ENCODE results near the gene MED27.

MED27 gene

GRCh38 chr9:131824953-131825495 lies 254.6 kb downstream of the MED27 start:
- DNase-seq = no peak
- peaks cover 37% of the 10 kb centered on the region for H3K4me1 Mint-ChIP-seq
- no peaks in the 10 kb centered on the region for H3K36me3 Mint-ChIP-seq (ENCODE audit: low read depth)
- peaks cover 8% of the 10 kb centered on the region for H3K27me3 Mint-ChIP-seq (ENCODE audit: low read depth, poor library complexity)
- H3K27ac Mint-ChIP-seq = no peak overlapping the region
- no peaks in the 10 kb centered on the region for H3K9me3 Mint-ChIP-seq
- TF ChIP-seq CTCF (IDR thresholded peaks at IDR 0.05) = no peak
- no peak overlapping the region for H3K4me3 Mint-ChIP-seq

GRCh38 chr9:131824155-131824594 lies 255.5 kb downstream of the MED27 start:
- TF ChIP-seq CTCF (IDR thresholded peaks at IDR 0.05) = no peak
- no peak for DNase-seq
- no peaks in the 10 kb centered on the region for H3K9me3 Mint-ChIP-seq
- no peaks in the 10 kb centered on the region for H3K36me3 Mint-ChIP-seq (ENCODE audit: low read depth)
- peaks cover 37% of the 10 kb centered on the region for H3K4me1 Mint-ChIP-seq
- H3K27me3 Mint-ChIP-seq (ENCODE audit: low read depth, poor library complexity) = peaks cover 9% of the 10 kb centered on the region
- no peak overlapping the region for H3K27ac Mint-ChIP-seq
- H3K4me3 Mint-ChIP-seq = no peak overlapping the region

GRCh38 chr9:131823701-131824146 lies 255.9 kb downstream of the MED27 start:
- Mint-ChIP-seq H3K27ac (no peak overlapping the region), H3K4me1 (peaks cover 34% of the 10 kb centered on the region), H3K27me3 (ENCODE audit: low read depth, poor library complexity) (peaks cover 9% of the 10 kb centered on the region), H3K36me3 (ENCODE audit: low read depth) (no peaks in the 10 kb centered on the region), H3K9me3 (no peaks in the 10 kb centered on the region), H3K4me3 (no peak overlapping the region)
- DNase-seq = no peak
- no peak for TF ChIP-seq CTCF (IDR thresholded peaks at IDR 0.05)

- TF ChIP-seq CTCF (IDR thresholded peaks at IDR 0.05) = no peak
- H3K27me3 Mint-ChIP-seq (ENCODE audit: low read depth, poor library complexity) = peaks cover 15% of the 10 kb centered on the region
- no peak overlapping the region for H3K27ac Mint-ChIP-seq
- peaks cover 32% of the 10 kb centered on the region for H3K4me1 Mint-ChIP-seq
- DNase-seq = no peak
- H3K36me3 Mint-ChIP-seq (ENCODE audit: low read depth) = no peaks in the 10 kb centered on the region
- H3K9me3 Mint-ChIP-seq = no peaks in the 10 kb centered on the region
- no peak overlapping the region for H3K4me3 Mint-ChIP-seq
Observed at GRCh38 chr9:131818089-131818488, 261.6 kb downstream of the MED27 start.

GRCh38 chr9:131817627-131818026 lies 262.0 kb downstream of the MED27 start:
- no peak for TF ChIP-seq CTCF (IDR thresholded peaks at IDR 0.05)
- no peak for DNase-seq
- Mint-ChIP-seq H3K27ac (no peak overlapping the region), H3K27me3 (ENCODE audit: low read depth, poor library complexity) (peaks cover 15% of the 10 kb centered on the region), H3K4me3 (no peak overlapping the region), H3K9me3 (no peaks in the 10 kb centered on the region), H3K4me1 (peaks cover 35% of the 10 kb centered on the region), H3K36me3 (ENCODE audit: low read depth) (no peaks in the 10 kb centered on the region)

- Mint-ChIP-seq H3K4me3 (no peak overlapping the region), H3K9me3 (no peaks in the 10 kb centered on the region), H3K27ac (no peak overlapping the region), H3K4me1 (peaks cover 37% of the 10 kb centered on the region), H3K36me3 (ENCODE audit: low read depth) (no peaks in the 10 kb centered on the region), H3K27me3 (ENCODE audit: low read depth, poor library complexity) (peaks cover 15% of the 10 kb centered on the region)
- no peak for DNase-seq
- no peak for TF ChIP-seq CTCF (IDR thresholded peaks at IDR 0.05)
Observed at GRCh38 chr9:131817073-131817472, 262.6 kb downstream of the MED27 start.
